MM.1S (cell line): Measurements from ENCODE around the gene NAPG.

Experiments
- CTCF ChIP-seq: fragments of 300-600 bp; sonication (generic); IDR thresholded peaks from 2 replicates; pipeline ENCODE4 v1.5.1; 2016; ENCODE audit warnings: antibody characterized with exemption, low read length, mixed read lengths
- EZH2 ChIP-seq: fragments of 300-600 bp; sonication (generic); optimal IDR thresholded peaks from 2 replicates; pipeline ENCODE3; 2017; ENCODE audit warnings: low read depth, mild to moderate bottlenecking, antibody characterized with exemption, low read length, mixed read lengths

DNA sequence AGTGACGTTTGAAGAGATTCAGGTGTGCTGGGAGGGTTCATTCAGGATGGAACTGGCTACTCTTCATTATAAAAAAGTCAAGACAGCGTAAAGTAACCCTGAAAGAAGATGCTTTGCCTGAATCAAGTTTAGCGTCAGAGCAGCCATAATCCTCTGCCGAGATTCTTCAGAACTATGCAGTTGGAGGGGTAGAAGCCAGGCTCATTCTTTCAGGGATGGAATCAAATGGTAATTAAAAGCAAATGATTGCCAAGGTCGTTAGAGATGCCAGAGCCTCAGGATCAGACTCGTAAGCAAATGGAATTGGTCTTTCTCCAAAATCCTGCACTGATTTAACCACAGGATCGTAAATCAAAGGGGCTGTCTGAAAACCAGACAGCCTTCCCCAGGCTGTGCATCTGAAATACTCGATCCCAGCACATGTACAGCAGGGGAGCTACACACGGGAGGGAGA is 49.5 kb upstream of the NAPG start:
- TF ChIP-seq CTCF (no peak), EZH2 (no peak)
